Renal pelvis (tissue), 4 donors: ENCODE measurements around the gene STEAP3. TPM values are rescaled to one million over a fixed set of nuclear protein-coding genes. Genes with fewer than 3 reads are reported as not detected.
A peak's percentile ranks its signal among the peaks of the same experiment; 100 is the strongest.

ENCODE experiments used
- DNase-seq: peaks from one replicate; pipeline ENCODE4 v3.0.0-alpha.2; 2013
- polyA plus RNA-seq, 3 donors: library from polyadenylated mRNA; unstranded; fragments of 120-200 nt; gene quantifications; one replicate each; pipeline ENCODE4 v1.2.1, GENCODE V29; 2013; ENCODE audit not compliant: insufficient read length in 3 of 3

Gene STEAP3
- polyA plus RNA-seq, 3 donors: 1.4 to 1.6 (median 1.5) TPM

GRCh38 chr2:119292226-119292625 is 68.6 kb downstream of the STEAP3 start:
- DNase-seq: no peak

- DNase-seq: no peak
Observed at GRCh38 chr2:119293254-119293653, 69.6 kb downstream of the STEAP3 start.

DNA sequence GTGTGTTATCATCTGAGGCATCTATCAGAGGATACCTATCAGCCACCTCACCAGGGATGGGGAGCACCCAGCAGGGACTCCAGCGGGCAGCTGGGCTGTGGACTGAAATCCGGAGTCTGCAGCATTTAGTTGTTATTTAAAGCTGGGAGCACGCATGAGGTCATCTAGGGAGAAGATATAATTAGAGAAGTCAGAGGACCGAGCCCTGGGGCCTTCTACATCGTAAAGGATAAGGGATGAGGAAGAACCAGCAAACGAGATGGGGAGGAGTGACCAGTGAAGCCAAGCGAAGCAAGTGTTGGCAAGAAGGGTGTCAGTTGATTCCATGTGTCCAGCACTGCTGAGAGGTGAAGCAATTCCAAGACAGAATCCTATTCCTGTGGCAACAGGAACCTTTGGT is 70.3 kb downstream of the STEAP3 start:
- DNase-seq: no peak

DNA sequence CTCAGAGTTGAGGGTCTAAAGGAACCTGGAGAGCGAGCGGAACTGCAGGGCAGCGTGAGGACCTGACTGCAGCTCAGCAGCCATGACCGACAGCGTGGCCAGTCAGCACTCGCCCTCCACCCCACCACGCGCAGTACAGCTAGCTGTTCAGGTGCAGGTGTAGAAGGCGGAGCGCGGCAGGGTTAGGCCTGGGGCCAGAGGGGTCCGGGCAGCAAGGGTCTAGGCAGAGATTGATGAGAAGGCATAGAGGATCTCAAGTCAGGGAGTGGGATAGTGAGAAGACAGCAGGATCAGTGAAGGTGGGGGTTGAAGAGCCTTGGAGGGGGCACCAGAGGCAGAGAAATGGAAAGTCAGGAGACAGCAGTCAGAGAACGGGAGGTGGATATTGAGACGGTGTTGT is 71.0 kb downstream of the STEAP3 start:
- no peak for DNase-seq

GRCh38 chr2:119295688-119296375 is 72.2 kb downstream of the STEAP3 start:
- no peak for DNase-seq

GRCh38 chr2:119301413-119301812 is 77.8 kb downstream of the STEAP3 start:
- no peak for DNase-seq

DNA sequence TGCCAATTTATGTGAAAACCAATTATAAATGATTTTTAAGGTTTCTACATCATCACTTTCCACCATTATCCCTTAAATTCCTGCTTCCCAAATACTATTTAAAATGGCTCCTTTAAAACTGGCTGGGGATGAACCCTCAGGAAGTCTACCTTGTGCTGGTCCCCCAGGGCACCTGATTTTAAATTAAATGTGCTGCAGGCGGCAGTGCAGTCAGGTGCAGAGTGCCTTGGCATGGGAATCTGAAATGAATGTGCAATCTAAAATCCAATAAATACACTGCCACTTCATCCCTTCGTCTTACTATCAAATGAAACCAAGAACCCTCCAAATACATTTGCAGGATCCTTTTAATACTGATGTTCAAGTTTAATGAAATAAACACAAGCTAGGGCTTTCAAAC is 81.2 kb downstream of the STEAP3 start:
- no peak for DNase-seq

DNA sequence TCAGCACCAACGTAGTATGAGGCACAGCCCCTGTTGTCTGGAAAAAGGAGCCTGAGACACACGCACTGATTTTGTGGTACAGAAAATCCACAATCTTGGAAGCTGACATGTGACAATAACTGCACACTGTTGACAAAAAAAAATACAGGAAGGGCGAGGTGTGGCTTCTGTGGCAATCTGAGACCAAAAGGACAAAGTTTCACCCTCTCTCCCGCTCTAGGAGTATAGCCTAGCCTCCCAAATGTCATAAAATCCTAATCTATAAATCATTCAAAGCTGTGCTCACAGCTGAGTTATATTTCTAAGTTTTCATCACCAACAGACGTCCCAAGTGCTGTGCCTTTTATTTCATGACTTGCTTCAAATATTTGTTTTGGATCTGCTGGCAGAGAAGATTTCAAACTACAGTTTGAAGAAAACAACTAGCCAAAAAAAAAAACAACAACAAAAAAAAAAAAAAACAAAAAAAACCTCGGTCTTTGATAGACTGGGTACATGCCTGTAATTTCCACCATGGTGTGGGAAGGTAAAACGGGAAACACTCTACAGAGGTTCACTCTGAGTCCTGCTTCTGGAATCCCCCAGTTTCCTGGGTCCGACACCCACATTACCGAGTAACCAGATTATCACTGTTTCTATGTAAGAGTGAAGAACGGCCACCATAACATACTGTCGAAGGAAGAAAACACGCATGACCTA is 82.0 kb downstream of the STEAP3 start:
- DNase-seq: no peak

- no peak for DNase-seq
Observed at GRCh38 chr2:119306196-119306590, 82.6 kb downstream of the STEAP3 start.

DNA sequence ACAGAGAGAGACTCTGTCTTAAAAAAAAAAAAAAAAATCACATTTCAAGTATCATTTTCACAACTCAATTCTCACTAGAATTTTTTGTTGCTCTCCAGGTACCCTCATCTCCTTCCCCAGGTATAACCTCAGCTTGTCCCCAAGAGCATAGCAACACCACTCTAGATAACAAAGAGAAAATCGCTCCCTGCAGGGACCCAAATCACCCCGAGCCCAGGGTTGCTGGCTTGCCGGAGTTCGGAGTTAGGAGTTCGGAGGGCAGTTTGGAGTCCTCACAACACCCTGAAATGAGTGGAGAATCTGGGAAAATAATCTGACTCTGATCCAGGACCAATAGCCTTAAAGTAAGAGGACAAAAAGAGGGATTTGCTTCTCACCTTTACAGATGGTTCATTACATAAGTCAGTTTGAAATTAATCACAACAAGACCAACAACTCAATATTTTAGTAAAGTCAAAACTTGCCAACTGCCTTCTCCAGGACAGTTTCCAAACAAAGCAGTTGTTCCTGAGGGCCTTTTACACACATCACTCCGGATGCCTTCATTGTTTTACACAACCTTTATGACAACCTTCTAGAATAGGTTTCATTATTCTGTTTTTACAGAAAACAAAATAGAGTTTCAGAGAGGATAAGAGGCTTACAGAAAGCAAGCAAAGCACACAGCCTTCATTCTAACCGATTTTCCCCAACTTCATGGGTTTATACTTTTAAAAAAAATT is 83.9 kb downstream of the STEAP3 start:
- no peak for DNase-seq

DNA sequence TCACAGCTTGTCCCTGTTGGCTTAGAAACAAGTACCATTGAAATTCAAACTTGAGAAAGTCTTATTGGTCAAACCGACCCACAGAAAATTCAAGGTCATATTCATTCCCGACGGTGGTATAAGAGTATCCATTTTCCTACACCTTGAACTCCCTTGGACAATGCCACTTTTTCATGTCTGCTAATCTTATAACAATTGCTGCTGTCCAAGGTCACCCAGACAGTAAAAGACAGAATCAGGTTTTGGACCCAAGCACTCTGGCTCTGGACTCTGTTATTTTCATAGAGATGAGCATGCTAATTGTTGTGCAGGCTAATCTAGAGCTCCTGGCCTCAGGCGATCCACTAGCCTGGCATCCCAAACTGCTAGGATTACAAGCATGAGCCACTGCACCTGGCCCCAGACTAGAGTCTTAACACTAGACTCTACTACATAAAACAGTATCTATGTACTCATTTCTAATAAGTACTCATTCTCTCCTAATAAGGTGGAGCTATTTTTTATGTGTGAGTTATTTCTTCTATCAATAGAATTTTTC is 85.2 kb downstream of the STEAP3 start:
- no peak for DNase-seq

- peak; percentile 17 for DNase-seq
Observed at GRCh38 chr2:119311371-119311770, 87.7 kb downstream of the STEAP3 start.

GRCh38 chr2:119311831-119312230 is 88.2 kb downstream of the STEAP3 start:
- no peak for DNase-seq

Other genes starting within 250 kb of the STEAP3 start
- gene C1QL2, start 65.1 kb upstream of the STEAP3 start, polyA plus RNA-seq: not detected
- 10 to 100 TPM; 17.1 to 20.2 (median 17.7) TPM for gene C2orf76, start 143.0 kb downstream of the STEAP3 start, polyA plus RNA-seq
- 100 to 1,000 TPM; 239 to 289 (median 245) TPM for gene DBI, start 143.1 kb downstream of the STEAP3 start, polyA plus RNA-seq
- 10 to 100 TPM; 49.4 to 71.8 (median 66.1) TPM for gene TMEM37, start 208.0 kb downstream of the STEAP3 start, polyA plus RNA-seq